Keratinocyte (primary cell): ENCODE measurements around the gene NTSR1. TPM values are rescaled to one million over a fixed set of nuclear protein-coding genes. Genes with fewer than 3 reads are reported as not detected.

Source experiments
- DNase-seq: peaks from one replicate; pipeline ENCODE4 v3.0.0-alpha.2; 2011; ENCODE audit warnings: low read depth, missing footprints, low spot score
- FAIRE-seq: peaks from 2 replicates; lab custom pipeline; 2011; peaks lifted over from hg19 to GRCh38; lab: Jason Lieb, UNC
- H2AFZ ChIP-seq: 2 replicates; pipeline ENCODE4 v1.6.0; 2012; ENCODE audit warnings: low read length, control low read depth, inconsistent platforms; ENCODE audit not compliant: control insufficient read depth
- H3K27ac ChIP-seq: 2 replicates; pipeline ENCODE4 v1.5.1; 2011; ENCODE audit warnings: low read length; ENCODE audit not compliant: control insufficient read depth, insufficient read depth
- H3K27me3 ChIP-seq: 3 replicates; pipeline ENCODE4 v1.6.0; 2011; ENCODE audit warnings: low read length; ENCODE audit not compliant: control insufficient read depth, insufficient read depth; ENCODE audit errors: extremely low read depth
- H3K36me3 ChIP-seq, 2 experiments: 2 replicates in 1 of 2; 3 replicates in 1 of 2; pipeline ENCODE4 v1.5.1; 2011; ENCODE audit warnings: low read length in 2 of 2, mild to moderate bottlenecking in 1 of 2; ENCODE audit not compliant: control insufficient read depth in 2 of 2, insufficient read depth in 2 of 2; ENCODE audit errors: extremely low read depth in 1 of 2
- H3K4me1 ChIP-seq: 3 replicates; pipeline ENCODE4 v1.5.1; 2011; ENCODE audit warnings: low read length; ENCODE audit not compliant: control insufficient read depth, insufficient read depth; ENCODE audit errors: extremely low read depth
- H3K4me2 ChIP-seq: 3 replicates; pipeline ENCODE4 v1.6.0; 2011; ENCODE audit warnings: low read depth, low read length; ENCODE audit not compliant: control insufficient read depth, insufficient read depth; ENCODE audit errors: extremely low read depth
- H3K4me3 ChIP-seq, 3 experiments: fragments of 200-600 bp in 1 of 3; sonication (generic) in 1 of 3; 2 replicates in 2 of 3; 3 replicates in 1 of 3; pipeline ENCODE4 v1.5.1; 2011 to 2016; ENCODE audit warnings: low read length in 3 of 3, mild to moderate bottlenecking in 3 of 3, control low read depth in 2 of 3, inconsistent platforms in 1 of 3, low read depth in 1 of 3, mixed read lengths in 1 of 3, mixed run types in 1 of 3, moderate library complexity in 1 of 3; ENCODE audit not compliant: control insufficient read depth in 2 of 3, insufficient read depth in 2 of 3; ENCODE audit errors: extremely low read depth in 1 of 3
- H3K79me2 ChIP-seq: 2 replicates; pipeline ENCODE4 v1.6.0; 2012; ENCODE audit warnings: low read length; ENCODE audit not compliant: control insufficient read depth, insufficient read depth
- H3K9ac ChIP-seq: 3 replicates; pipeline ENCODE4 v1.6.0; 2011; ENCODE audit warnings: low read length; ENCODE audit not compliant: control insufficient read depth, insufficient read depth; ENCODE audit errors: extremely low read depth
- H3K9me1 ChIP-seq: 3 replicates; pipeline ENCODE4 v1.6.0; 2011; ENCODE audit warnings: low read length; ENCODE audit not compliant: control insufficient read depth, insufficient read depth; ENCODE audit errors: extremely low read depth
- H3K9me3 ChIP-seq: 2 replicates; pipeline ENCODE4 v1.5.1; 2012; ENCODE audit warnings: low read depth, low read length; ENCODE audit not compliant: control insufficient read depth
- H4K20me1 ChIP-seq: 3 replicates; pipeline ENCODE4 v1.6.0; 2011; ENCODE audit warnings: low read length; ENCODE audit not compliant: control insufficient read depth, insufficient read depth; ENCODE audit errors: extremely low read depth
- CTCF ChIP-seq, 3 experiments: IDR thresholded peaks in 1 of 3; conservative IDR thresholded peaks in 1 of 3; optimal IDR thresholded peaks in 1 of 3; 2 replicates in 2 of 3; 3 replicates in 1 of 3; pipeline versions ENCODE3 to v1.5.1; 2011; ENCODE audit warnings: low read length in 3 of 3, mild to moderate bottlenecking in 3 of 3, moderate library complexity in 2 of 3, control low read depth in 1 of 3, inconsistent platforms in 1 of 3; ENCODE audit not compliant: insufficient read depth in 2 of 3; ENCODE audit errors: extremely low read depth in 1 of 3
- EZH2 ChIP-seq: IDR thresholded peaks from one replicate; pipeline ENCODE4 v1.6.1; 2012; ENCODE audit warnings: inconsistent platforms, mild to moderate bottlenecking, low read length, moderate library complexity
- dilution Hi-C: fragments of 300-500 bp; cut with MboI; formaldehyde crosslinking; loops from one replicate; pipeline ENCODE4 v1.7.0; 2020; ENCODE audit warnings: low sequenced_read_pairs; ENCODE audit not compliant: extremely low pct_ligation_motif_present
- polyA plus RNA-seq, 5 experiments: library from polyadenylated mRNA; depleted of rRNA in 3 of 5; stranded (reverse) in 3 of 5; stranded (forward) in 1 of 5; unstranded in 1 of 5; fragments of >200 nt; gene quantifications; 1 replicate in 1 of 5; 2 replicates in 3 of 5; 3 replicates in 1 of 5; pipeline versions ENCODE4 v1.2.1 to v1.2.3, GENCODE V29; 2011 to 2012; ENCODE audit warnings: missing spikeins in 2 of 5, low read depth in 1 of 5, low replicate concordance in 1 of 5

NTSR1 gene
- polyA plus RNA-seq, 1 donor (not counting 4 experiments of a cell fraction or from before 2014, with no cell fraction given), result 0.55 TPM

DNA sequence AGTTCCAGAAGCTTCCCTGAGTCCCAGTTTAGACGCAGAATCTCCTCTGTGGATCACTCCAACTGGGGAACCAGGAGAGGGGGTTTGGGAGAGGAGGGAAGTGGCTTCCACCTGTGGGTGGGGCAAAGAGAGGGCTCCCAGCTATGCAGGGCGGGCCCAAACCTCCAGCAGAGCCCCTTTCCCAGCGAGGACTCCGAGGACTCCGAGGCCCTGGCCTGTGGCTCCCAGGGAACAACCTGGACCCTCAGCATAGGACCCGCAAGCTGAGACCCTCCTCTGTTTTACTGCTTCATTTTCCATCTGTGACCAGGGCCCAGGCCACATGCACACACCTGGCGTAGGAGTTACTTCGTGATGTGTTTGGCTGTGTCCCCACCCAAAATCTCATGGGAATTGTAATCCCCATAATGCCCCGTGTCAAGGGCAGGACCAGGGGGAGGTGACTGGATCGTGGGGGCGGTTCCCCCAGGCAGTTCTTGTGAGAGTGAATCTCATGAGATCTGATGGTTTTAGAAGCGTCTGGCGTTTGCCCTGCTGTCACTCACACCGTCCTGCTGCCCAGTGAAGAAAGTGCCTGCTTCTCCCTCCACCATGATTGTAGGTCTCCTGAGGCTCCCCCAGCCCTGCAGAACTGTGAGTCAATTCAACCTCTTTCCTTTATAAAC is 27.9 kb downstream of the NTSR1 start:
- Histone ChIP-seq H3K4me2 (no peak overlapping the region), H3K36me3 (no peaks in the 10 kb centered on the region), H3K9ac (no peak overlapping the region), H3K27ac (no peak overlapping the region), H3K27me3 (peaks cover 14% of the 10 kb centered on the region), H3K9me3 (no peaks in the 10 kb centered on the region), H2AFZ (no peak overlapping the region), H4K20me1 (no peaks in the 10 kb centered on the region), H3K79me2 (no peaks in the 10 kb centered on the region), H3K9me1 (no peaks in the 10 kb centered on the region), H3K4me1 (peaks cover 49% of the 10 kb centered on the region), H3K4me3 (no peak overlapping the region)
- FAIRE-seq (no peak), DNase-seq (no peak)
- TF ChIP-seq CTCF (optimal IDR thresholded peaks at IDR 0.05 in 1 of 3, IDR thresholded peaks at IDR 0.05 in 1 of 3, conservative IDR thresholded peaks at IDR 0.05 in 1 of 3; ENCODE audit: extremely low read depth in 1 of 3, insufficient read depth in 2 of 3, low read length in 3 of 3), result no peak
- no peak for TF ChIP-seq EZH2
- dilution Hi-C loops, result no loop called here

DNA sequence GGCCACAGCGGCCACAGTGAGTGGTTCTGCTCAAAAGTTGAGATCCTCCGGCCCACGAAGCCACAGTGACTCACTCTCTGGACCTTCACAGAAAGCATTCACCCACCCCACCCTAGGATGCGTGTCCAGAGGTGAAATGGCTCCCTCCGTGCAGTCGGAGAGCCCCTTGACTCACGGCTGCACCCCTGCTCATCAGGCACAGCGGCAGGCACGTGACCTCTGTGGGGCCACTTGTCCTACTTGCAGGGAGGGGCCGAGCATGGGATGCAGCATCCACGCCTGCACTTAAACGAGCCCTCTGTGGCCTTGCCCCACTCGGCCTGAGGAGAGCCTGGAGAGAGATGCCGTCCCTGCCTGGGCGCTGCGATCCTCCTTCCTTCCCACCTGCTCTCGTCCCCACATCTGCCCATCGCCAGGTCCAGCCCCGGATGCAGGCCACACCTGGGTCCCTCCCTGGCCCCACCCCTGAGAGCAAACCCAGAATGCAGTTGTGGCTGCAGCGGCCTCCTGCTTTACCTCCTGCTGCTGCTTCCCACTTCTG is 28.7 kb downstream of the NTSR1 start:
- no peaks in the 10 kb centered on the region for H4K20me1 ChIP-seq
- no peak overlapping the region for H3K4me2 ChIP-seq
- H2AFZ ChIP-seq, result no peak overlapping the region
- H3K9ac ChIP-seq, result no peak overlapping the region
- FAIRE-seq (no peak), DNase-seq (no peak)
- no peaks in the 10 kb centered on the region for H3K9me1 ChIP-seq
- no peak overlapping the region for H3K27ac ChIP-seq
- peaks cover 52% of the 10 kb centered on the region for H3K4me1 ChIP-seq
- no peaks in the 10 kb centered on the region for H3K36me3 ChIP-seq
- dilution Hi-C loops, result no loop called here
- no peaks in the 10 kb centered on the region for H3K79me2 ChIP-seq
- TF ChIP-seq CTCF (optimal IDR thresholded peaks at IDR 0.05 in 1 of 3, IDR thresholded peaks at IDR 0.05 in 1 of 3, conservative IDR thresholded peaks at IDR 0.05 in 1 of 3; ENCODE audit: extremely low read depth in 1 of 3, insufficient read depth in 2 of 3, low read length in 3 of 3) (no peak), EZH2 (no peak)
- no peak overlapping the region for H3K4me3 ChIP-seq
- no peaks in the 10 kb centered on the region for H3K9me3 ChIP-seq
- peaks cover 14% of the 10 kb centered on the region for H3K27me3 ChIP-seq
